Measurements from ENCODE around the gene IFNLR1.

IFNLR1 gene

DNA sequence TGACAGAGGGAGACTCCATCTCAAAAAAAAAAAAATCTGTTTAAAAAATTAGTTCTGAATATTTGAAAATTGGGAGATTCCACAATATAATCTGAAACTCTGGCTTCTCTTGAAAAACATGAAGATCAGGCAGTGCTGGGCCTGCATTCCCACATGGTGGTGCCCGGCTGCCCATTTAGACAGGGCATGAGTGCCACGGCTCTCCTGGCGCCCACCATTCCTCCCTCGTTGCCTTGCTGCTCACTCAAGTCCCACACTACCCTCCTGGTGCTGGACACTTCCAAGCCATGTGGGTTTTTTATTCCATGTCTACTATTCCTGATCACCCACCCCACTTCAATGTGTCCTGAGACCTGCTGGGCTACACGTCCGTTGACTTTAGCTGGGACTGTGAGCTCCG lies 64.3 kb downstream of the IFNLR1 start:
- H3K4me1 ChIP-seq = no peaks in the 10 kb centered on the region
- no peak for DNase-seq
- H3K27me3 ChIP-seq = no peaks in the 10 kb centered on the region
- no peaks in the 10 kb centered on the region for H3K36me3 ChIP-seq
- H3K4me3 ChIP-seq (ENCODE audit: low read depth, low read length) = no peak overlapping the region
- no peaks in the 10 kb centered on the region for H3K9me3 ChIP-seq
- TF ChIP-seq, protein P1, sequence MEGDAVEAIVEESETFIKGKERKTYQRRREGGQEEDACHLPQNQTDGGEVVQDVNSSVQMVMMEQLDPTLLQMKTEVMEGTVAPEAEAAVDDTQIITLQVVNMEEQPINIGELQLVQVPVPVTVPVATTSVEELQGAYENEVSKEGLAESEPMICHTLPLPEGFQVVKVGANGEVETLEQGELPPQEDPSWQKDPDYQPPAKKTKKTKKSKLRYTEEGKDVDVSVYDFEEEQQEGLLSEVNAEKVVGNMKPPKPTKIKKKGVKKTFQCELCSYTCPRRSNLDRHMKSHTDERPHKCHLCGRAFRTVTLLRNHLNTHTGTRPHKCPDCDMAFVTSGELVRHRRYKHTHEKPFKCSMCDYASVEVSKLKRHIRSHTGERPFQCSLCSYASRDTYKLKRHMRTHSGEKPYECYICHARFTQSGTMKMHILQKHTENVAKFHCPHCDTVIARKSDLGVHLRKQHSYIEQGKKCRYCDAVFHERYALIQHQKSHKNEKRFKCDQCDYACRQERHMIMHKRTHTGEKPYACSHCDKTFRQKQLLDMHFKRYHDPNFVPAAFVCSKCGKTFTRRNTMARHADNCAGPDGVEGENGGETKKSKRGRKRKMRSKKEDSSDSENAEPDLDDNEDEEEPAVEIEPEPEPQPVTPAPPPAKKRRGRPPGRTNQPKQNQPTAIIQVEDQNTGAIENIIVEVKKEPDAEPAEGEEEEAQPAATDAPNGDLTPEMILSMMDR (IDR thresholded peaks at IDR 0.05; ENCODE audit: low read depth, low read length) = no peak

DNA sequence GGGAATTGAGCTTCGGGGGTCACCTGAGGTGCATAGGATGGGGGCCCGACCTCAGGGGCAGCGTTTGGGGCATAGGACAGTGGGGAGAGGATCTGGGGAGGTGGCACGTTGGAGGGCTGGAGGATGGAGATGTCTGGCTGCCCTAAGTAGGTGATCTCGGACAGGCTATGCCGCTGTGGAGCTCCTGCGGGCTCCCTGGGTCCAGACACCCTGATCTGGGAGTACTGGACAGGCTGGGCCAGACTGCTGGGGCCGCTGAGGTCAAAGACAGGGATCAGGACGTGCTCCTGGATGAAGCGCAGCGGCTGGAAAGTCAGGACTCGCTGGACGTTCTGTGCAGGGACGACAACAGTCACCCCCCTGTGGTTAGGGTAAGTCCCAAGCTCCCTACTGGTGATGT lies 65.7 kb downstream of the IFNLR1 start:
- Histone ChIP-seq H3K27me3 (no peaks in the 10 kb centered on the region), H3K36me3 (no peaks in the 10 kb centered on the region), H3K9me3 (no peaks in the 10 kb centered on the region), H3K4me3 (ENCODE audit: low read depth, low read length) (no peak overlapping the region), H3K4me1 (no peaks in the 10 kb centered on the region)
- DNase-seq = no peak
- TF ChIP-seq, protein P1 (IDR thresholded peaks at IDR 0.05; ENCODE audit: low read depth, low read length) = no peak

- Histone ChIP-seq H3K36me3 (no peaks in the 10 kb centered on the region), H3K27me3 (no peaks in the 10 kb centered on the region), H3K9me3 (no peaks in the 10 kb centered on the region), H3K4me1 (no peaks in the 10 kb centered on the region), H3K4me3 (ENCODE audit: low read depth, low read length) (no peak overlapping the region)
- DNase-seq = no peak
- TF ChIP-seq, protein P1 (IDR thresholded peaks at IDR 0.05; ENCODE audit: low read depth, low read length) = no peak
Observed at GRCh38 chr1:24120965-24121364, 66.1 kb downstream of the IFNLR1 start.

DNA sequence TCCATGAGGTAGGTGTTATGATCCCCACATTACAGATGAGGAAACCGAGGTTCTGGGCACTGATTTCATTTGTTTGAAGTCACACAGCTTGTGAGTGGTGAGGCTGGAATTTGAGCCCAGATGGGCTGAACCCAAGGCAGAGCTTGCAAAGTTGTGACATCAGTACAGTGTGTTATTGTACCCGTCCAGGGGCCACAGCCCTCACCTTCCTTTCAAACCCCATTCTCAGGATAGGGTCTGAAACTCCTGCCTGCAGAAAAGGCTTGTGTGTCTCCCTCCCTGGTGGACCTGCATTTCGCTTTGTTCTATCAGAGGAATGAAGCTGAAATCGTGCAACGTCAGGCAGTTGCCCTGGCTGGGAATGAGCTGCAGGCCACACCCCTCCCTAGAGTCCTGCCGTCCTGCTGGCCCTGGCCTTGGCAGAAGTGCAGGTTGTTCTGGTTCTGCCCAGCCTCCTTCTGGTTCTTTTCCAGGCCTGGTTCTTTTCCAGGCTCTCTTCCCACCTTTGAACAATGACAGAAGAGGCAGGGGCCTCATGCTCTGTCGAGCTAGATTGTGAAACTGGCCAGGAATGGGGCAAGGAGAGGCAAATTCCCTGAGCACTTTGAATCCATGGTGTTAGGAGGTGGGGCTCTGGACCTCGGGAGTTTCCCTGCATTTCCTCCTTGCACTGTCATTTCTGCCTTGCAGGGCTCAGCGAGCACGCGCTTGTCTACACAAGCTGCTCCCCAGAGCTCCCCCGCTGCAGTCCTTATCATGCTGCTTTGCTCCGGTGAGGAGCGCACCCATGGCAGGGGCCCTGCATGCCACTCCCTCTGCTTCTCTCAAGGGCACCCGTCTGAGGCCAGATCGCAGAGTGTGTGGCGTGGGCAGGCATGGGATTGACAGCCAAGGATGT lies 67.0 kb downstream of the IFNLR1 start:
- DNase-seq = no peak
- Histone ChIP-seq H3K36me3 (no peaks in the 10 kb centered on the region), H3K27me3 (no peaks in the 10 kb centered on the region), H3K9me3 (no peaks in the 10 kb centered on the region), H3K4me3 (ENCODE audit: low read depth, low read length) (no peak overlapping the region), H3K4me1 (no peaks in the 10 kb centered on the region)
- TF ChIP-seq, protein P1 (IDR thresholded peaks at IDR 0.05; ENCODE audit: low read depth, low read length) = no peak

DNA sequence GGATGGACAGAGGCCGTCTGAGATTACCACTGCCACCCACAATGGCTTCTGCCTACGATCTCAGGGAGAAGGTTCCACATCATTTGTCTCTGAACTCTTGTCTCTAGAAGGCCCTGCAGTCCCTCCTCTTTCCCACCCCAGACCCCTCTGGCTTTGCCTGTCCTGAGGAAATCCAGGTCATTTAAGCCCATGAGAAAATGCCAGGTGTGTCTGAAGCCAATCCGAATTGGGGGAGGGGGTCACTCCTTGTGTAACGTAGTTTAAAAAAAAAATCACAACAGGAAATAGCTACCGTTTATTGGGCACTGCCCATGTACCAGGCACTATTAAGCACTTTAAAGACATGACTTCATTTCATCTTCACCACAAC lies 67.6 kb downstream of the IFNLR1 start:
- no peak overlapping the region for H3K4me3 ChIP-seq (ENCODE audit: low read depth, low read length)
- no peaks in the 10 kb centered on the region for H3K27me3 ChIP-seq
- H3K36me3 ChIP-seq = no peaks in the 10 kb centered on the region
- no peaks in the 10 kb centered on the region for H3K4me1 ChIP-seq
- TF ChIP-seq, protein P1 (IDR thresholded peaks at IDR 0.05; ENCODE audit: low read depth, low read length) = no peak
- H3K9me3 ChIP-seq = no peaks in the 10 kb centered on the region
- DNase-seq = no peak
